ENCODE results near the gene PVALEF. TPM values are rescaled to one million over a fixed set of nuclear protein-coding genes. Genes with fewer than 3 reads are reported as not detected.

Gene PVALEF
- polyA plus RNA-seq, 1 of the 3 experiments (the other 2 are of a cell fraction): not detected

DNA sequence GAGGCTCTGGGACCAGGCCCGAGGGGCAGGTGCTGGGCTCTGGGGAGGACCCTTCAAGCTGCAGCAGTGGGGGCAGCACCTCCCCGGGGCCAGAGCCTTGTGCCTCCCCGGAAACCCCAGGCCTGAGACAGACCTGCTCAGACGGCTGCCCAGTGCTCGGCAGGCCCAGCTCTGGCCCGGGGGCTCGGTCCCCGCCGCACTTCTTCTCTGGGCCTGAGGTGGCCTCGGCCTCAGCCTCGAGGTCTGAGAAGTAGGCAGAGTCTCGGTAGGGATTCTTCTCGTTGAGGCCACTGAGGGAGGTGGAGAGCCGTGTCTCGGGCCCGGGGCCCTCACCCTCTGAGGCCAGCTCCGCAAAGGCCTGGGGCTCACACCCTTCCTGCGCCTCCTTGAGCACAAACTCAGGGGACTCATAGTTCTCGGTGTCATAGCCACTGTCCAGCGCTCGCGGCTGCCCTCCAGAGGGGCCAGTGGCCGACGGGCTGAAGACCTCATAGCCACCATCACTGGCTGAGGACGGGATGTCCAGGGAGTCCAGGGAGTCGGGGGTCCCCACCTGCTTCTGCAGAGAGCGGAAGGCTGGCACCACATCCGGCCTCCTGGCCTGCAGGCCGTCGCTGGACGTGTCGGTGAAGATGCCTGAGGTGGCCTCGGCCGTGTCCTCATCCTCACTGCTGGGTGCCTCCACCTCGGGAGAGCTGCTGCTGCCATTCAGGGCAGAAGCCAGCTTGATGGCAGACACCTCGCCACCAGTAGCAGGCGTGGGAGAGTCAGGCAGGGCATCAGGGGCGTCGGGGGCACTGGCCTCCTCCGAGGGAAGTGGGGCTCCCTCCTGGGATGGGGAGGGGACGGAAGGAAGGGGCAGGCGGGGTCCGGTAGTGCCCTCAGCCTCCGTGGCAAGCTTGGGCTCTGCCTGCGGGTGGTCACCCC lies 44.3 kb upstream of the PVALEF start:
- no peak for DNase-seq
- ChIA-PET CTCF (interaction anchor here (1.0 to 13.0 kb wide), 6 partner anchors 11 to 133 kb away, joined by 3 to 177 read pairs (median 4); no protein-coding TSS in a partner anchor), POLR2A (no interaction called here)
- no peak for TF ChIP-seq EZH2phosphoT487 (IDR thresholded peaks at IDR 0.05; ENCODE audit: borderline replicate concordance, low read depth)
- TF ChIP-seq EP300 (IDR thresholded peaks at IDR 0.05; ENCODE audit: borderline replicate concordance in 1 of 2, low read depth in 1 of 2, low read length in 1 of 2): no peak
- TF ChIP-seq NFIC (IDR thresholded peaks at IDR 0.05; ENCODE audit: borderline replicate concordance): no peak
- no peak for TF ChIP-seq ELF1 (IDR thresholded peaks at IDR 0.05)
- TF ChIP-seq GATA2 (CRISPR knock-in tag; IDR thresholded peaks at IDR 0.05): no peak
- TF ChIP-seq FOSL2 (IDR thresholded peaks at IDR 0.05; ENCODE audit: borderline replicate concordance, low read depth): no peak
- TF ChIP-seq RXRA (IDR thresholded peaks at IDR 0.05; ENCODE audit: borderline replicate concordance, low read depth): no peak
- no peak for TF ChIP-seq MEF2A (IDR thresholded peaks at IDR 0.05; ENCODE audit: borderline replicate concordance, low read depth)
- no peak for TF ChIP-seq JUND (IDR thresholded peaks at IDR 0.05)
- no peaks in the 10 kb centered on the region for H4K20me1 ChIP-seq (ENCODE audit: insufficient read depth)
- H3K79me2 ChIP-seq (ENCODE audit: insufficient read depth): no peaks in the 10 kb centered on the region
- H3K4me3 ChIP-seq (ENCODE audit: low read depth in 2 of 2, low read length in 1 of 2): no peak overlapping the region
- H3K4me1 ChIP-seq (ENCODE audit: control insufficient read depth in 1 of 2, insufficient read depth in 2 of 2, low read depth in 1 of 2, low read length in 1 of 2): peaks cover 0 to 15% of the 10 kb centered on the region in 2 experiments; a peak in 1 of 4 replicates
- no peaks in the 10 kb centered on the region for H3K9me2 ChIP-seq
- no peak overlapping the region for H3K27ac ChIP-seq (ENCODE audit: low read depth in 2 of 2, low read length in 1 of 2)
- no peak overlapping the region for H2AFZ ChIP-seq (ENCODE audit: low read depth)
- no peaks in the 10 kb centered on the region for H3K36me3 ChIP-seq (replicated peaks in 1 of 2; ENCODE audit: control insufficient read depth in 1 of 2, insufficient read depth in 2 of 2, low read length in 1 of 2)
- WGBS (ENCODE audit: low lambda C conversion rate): 88% methylated on average over 25 of the region's 45 CpGs
- H3K4me2 ChIP-seq: no peak overlapping the region
- H3K9me3 ChIP-seq: no peaks in the 10 kb centered on the region
- H3F3A ChIP-seq (replicated peaks; ENCODE audit: insufficient read depth): no peaks in the 10 kb centered on the region
- H3K27me3 ChIP-seq (ENCODE audit: insufficient read depth): no peaks in the 10 kb centered on the region
- H3K9ac ChIP-seq: no peak overlapping the region

DNA sequence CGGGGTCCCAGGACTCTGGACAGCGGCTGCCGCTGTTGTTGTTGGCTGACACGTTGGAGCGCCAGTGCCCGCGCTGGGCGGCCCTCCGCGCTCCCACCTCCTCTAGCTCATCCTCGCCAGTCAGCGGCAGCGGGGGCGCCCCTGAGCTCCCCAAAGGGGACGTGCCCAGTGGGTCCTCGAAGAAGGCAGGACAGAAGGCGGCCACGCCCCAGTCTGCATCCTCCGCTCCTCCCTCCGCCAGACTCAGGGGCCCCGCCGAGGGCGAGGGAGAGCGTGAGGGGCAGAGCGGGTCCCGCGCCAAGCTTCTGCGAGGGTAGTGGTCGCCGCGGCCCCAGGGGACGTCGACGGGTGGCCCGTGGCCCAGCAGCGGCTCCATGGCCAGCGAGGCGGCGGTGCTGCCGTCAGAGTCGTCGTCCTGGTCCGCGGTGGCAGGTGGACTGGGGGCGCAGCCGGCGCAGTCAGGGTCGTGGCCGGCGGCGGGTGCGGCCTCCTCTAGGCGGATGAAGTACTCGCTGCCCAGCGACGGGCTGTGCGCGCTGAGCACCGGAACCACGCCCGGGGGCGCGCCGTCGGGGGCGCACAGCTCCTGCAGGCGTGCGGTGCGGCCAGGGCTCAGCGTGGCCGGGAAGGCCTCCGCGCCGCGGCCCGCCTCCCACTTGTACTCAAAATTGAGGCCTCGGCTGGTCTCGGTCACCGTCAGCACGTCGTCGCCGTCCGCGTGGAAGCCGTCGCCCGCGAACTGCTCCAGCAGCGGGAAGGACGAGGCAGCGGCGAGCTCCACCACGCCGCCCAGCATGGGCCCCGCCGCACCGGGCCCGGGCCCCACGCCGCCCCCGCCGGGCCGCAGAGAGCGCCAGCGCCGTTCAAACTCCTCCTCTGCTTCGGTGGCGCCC lies 43.2 kb upstream of the PVALEF start:
- H3K4me3 ChIP-seq (ENCODE audit: low read depth in 2 of 2, low read length in 1 of 2): no peak overlapping the region
- no peaks in the 10 kb centered on the region for H3F3A ChIP-seq (replicated peaks; ENCODE audit: insufficient read depth)
- no peaks in the 10 kb centered on the region for H4K20me1 ChIP-seq (ENCODE audit: insufficient read depth)
- WGBS (ENCODE audit: low lambda C conversion rate): 94% methylated on average over 96 of the region's 109 CpGs
- H3K4me2 ChIP-seq: no peak overlapping the region
- H3K36me3 ChIP-seq (replicated peaks in 1 of 2; ENCODE audit: control insufficient read depth in 1 of 2, insufficient read depth in 2 of 2, low read length in 1 of 2): no peaks in the 10 kb centered on the region
- DNase-seq: no peak
- H3K9me2 ChIP-seq: no peaks in the 10 kb centered on the region
- peaks cover 0 to 3% of the 10 kb centered on the region in 2 experiments; a peak in 1 of 4 replicates for H3K4me1 ChIP-seq (ENCODE audit: control insufficient read depth in 1 of 2, insufficient read depth in 2 of 2, low read depth in 1 of 2, low read length in 1 of 2)
- no peak for TF ChIP-seq EZH2phosphoT487 (IDR thresholded peaks at IDR 0.05; ENCODE audit: borderline replicate concordance, low read depth)
- TF ChIP-seq NFIC (IDR thresholded peaks at IDR 0.05; ENCODE audit: borderline replicate concordance): no peak
- TF ChIP-seq ELF1 (IDR thresholded peaks at IDR 0.05): no peak
- TF ChIP-seq TAF1 (IDR thresholded peaks at IDR 0.05; ENCODE audit: borderline replicate concordance, low read depth, low read length): no peak
- TF ChIP-seq RXRA (IDR thresholded peaks at IDR 0.05; ENCODE audit: borderline replicate concordance, low read depth): no peak
- TF ChIP-seq, protein P1, sequence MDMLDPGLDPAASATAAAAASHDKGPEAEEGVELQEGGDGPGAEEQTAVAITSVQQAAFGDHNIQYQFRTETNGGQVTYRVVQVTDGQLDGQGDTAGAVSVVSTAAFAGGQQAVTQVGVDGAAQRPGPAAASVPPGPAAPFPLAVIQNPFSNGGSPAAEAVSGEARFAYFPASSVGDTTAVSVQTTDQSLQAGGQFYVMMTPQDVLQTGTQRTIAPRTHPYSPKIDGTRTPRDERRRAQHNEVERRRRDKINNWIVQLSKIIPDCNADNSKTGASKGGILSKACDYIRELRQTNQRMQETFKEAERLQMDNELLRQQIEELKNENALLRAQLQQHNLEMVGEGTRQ (IDR thresholded peaks at IDR 0.05; ENCODE audit: borderline replicate concordance, low read depth, low read length): no peak
- no peak for TF ChIP-seq RCOR1 (IDR thresholded peaks at IDR 0.05; ENCODE audit: low read length)
- TF ChIP-seq MXI1 (IDR thresholded peaks at IDR 0.05; ENCODE audit: low read depth, low read length): no peak
- TF ChIP-seq SMC3 (IDR thresholded peaks at IDR 0.05; ENCODE audit: low read depth, low read length): no peak
- no peak for TF ChIP-seq JUND (IDR thresholded peaks at IDR 0.05)
- TF ChIP-seq, protein P2, sequence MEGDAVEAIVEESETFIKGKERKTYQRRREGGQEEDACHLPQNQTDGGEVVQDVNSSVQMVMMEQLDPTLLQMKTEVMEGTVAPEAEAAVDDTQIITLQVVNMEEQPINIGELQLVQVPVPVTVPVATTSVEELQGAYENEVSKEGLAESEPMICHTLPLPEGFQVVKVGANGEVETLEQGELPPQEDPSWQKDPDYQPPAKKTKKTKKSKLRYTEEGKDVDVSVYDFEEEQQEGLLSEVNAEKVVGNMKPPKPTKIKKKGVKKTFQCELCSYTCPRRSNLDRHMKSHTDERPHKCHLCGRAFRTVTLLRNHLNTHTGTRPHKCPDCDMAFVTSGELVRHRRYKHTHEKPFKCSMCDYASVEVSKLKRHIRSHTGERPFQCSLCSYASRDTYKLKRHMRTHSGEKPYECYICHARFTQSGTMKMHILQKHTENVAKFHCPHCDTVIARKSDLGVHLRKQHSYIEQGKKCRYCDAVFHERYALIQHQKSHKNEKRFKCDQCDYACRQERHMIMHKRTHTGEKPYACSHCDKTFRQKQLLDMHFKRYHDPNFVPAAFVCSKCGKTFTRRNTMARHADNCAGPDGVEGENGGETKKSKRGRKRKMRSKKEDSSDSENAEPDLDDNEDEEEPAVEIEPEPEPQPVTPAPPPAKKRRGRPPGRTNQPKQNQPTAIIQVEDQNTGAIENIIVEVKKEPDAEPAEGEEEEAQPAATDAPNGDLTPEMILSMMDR (IDR thresholded peaks at IDR 0.05): no peak
- no peak for TF ChIP-seq GABPA (IDR thresholded peaks at IDR 0.05; ENCODE audit: low read depth)
- TF ChIP-seq GATA2 (CRISPR knock-in tag; IDR thresholded peaks at IDR 0.05): no peak
- TF ChIP-seq, protein P3, sequence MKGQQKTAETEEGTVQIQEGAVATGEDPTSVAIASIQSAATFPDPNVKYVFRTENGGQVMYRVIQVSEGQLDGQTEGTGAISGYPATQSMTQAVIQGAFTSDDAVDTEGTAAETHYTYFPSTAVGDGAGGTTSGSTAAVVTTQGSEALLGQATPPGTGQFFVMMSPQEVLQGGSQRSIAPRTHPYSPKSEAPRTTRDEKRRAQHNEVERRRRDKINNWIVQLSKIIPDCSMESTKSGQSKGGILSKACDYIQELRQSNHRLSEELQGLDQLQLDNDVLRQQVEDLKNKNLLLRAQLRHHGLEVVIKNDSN (IDR thresholded peaks at IDR 0.05; ENCODE audit: borderline replicate concordance, low read depth): no peak
- H3K9me3 ChIP-seq: no peaks in the 10 kb centered on the region
- no peak overlapping the region for H3K27ac ChIP-seq (ENCODE audit: low read depth in 2 of 2, low read length in 1 of 2)
- POLR2A ChIA-PET: no interaction called here
- CTCF ChIA-PET: interaction anchor here (1.0 to 13.0 kb wide), 5 partner anchors 18 to 134 kb away, joined by 3 to 177 read pairs (median 3); no protein-coding TSS in a partner anchor
- no peaks in the 10 kb centered on the region for H3K27me3 ChIP-seq (ENCODE audit: insufficient read depth)
- no peak overlapping the region for H2AFZ ChIP-seq (ENCODE audit: low read depth)
- H3K9ac ChIP-seq: no peak overlapping the region
- no peaks in the 10 kb centered on the region for H3K79me2 ChIP-seq (ENCODE audit: insufficient read depth)
